WERI-Rb-1 (cell line): ENCODE results near the gene SOWAHA.

Experiments used
- DNase-seq: peaks from one replicate; pipeline ENCODE4 v3.0.0-alpha.2; 2020
- H3K27ac ChIP-seq: fragments of 250-450 bp; sonication (Bioruptor Pico); 2 replicates; pipeline ENCODE4 v1.5.1; 2020; ENCODE audit warnings: mild to moderate bottlenecking, moderate library complexity
- H3K27me3 ChIP-seq: fragments of 250-450 bp; sonication (Bioruptor Pico); 2 replicates; pipeline ENCODE4 v1.5.1; 2021; ENCODE audit warnings: mild to moderate bottlenecking, low read depth, moderate library complexity; ENCODE audit not compliant: insufficient read depth, severe bottlenecking
- H3K36me3 ChIP-seq: fragments of 250-450 bp; sonication (Bioruptor Pico); 2 replicates; pipeline ENCODE4 v1.5.1; 2020; ENCODE audit warnings: mild to moderate bottlenecking, moderate library complexity
- H3K4me3 ChIP-seq: 2 replicates; pipeline ENCODE4 v1.5.1; 2011; ENCODE audit warnings: low read depth, mild to moderate bottlenecking, control low read depth, low read length
- H3K9me3 ChIP-seq: fragments of 250-450 bp; sonication (Bioruptor Pico); 2 replicates; pipeline ENCODE4 v1.5.1; 2021; ENCODE audit warnings: mild to moderate bottlenecking, moderate library complexity; ENCODE audit not compliant: severe bottlenecking
- TF ChIP-seq, protein P1 (sequence below): IDR thresholded peaks from 2 replicates; pipeline ENCODE4 v1.5.1; 2011; ENCODE audit warnings: low read depth, mild to moderate bottlenecking, control low read depth, inconsistent platforms, low read length

The SOWAHA gene

DNA sequence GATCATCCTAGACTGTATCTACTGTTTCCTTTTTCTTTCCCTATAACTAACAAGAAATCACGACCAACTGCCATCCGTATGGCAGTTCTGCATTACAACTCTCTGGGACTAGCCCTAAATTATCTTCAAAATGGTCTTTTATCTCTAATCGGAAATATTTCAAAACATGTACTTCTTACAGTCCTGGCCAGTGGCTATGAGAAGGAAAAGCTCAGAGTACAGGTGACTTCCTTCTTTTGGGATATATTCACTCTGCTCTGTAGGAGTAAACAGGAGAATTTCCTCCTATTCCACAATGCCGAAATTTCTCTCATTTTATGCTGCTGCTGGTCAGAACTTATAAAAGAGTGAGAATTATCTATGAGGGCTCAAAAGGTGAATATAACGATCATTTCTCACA is 34.2 kb upstream of the SOWAHA start:
- H3K36me3 ChIP-seq, result no peaks in the 10 kb centered on the region
- no peak for DNase-seq
- no peak overlapping the region for H3K27ac ChIP-seq
- no peaks in the 10 kb centered on the region for H3K27me3 ChIP-seq
- no peak overlapping the region for H3K4me3 ChIP-seq
- H3K9me3 ChIP-seq, result no peaks in the 10 kb centered on the region
- TF ChIP-seq, protein P1, sequence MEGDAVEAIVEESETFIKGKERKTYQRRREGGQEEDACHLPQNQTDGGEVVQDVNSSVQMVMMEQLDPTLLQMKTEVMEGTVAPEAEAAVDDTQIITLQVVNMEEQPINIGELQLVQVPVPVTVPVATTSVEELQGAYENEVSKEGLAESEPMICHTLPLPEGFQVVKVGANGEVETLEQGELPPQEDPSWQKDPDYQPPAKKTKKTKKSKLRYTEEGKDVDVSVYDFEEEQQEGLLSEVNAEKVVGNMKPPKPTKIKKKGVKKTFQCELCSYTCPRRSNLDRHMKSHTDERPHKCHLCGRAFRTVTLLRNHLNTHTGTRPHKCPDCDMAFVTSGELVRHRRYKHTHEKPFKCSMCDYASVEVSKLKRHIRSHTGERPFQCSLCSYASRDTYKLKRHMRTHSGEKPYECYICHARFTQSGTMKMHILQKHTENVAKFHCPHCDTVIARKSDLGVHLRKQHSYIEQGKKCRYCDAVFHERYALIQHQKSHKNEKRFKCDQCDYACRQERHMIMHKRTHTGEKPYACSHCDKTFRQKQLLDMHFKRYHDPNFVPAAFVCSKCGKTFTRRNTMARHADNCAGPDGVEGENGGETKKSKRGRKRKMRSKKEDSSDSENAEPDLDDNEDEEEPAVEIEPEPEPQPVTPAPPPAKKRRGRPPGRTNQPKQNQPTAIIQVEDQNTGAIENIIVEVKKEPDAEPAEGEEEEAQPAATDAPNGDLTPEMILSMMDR, result no peak

DNA sequence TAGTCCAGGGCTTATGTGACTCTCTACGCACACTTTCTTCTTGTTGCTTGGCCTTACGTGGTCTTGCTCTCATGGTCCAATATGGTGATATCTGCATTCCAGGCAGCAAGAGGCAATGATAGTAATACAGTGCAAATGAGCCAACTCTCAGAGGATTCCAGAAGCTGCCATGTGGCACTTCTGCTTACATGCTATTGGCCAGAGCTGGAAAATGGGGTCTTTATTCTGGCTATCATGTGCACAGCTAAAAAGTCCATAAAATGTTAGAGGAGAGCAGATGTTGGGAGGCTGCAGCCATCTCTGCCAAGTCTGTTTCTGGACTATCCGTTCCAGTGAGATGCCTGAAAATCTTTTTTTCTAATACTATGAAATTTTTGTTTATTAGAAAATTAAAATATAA is 33.1 kb upstream of the SOWAHA start:
- TF ChIP-seq, protein P1, result no peak
- Histone ChIP-seq H3K4me3 (no peak overlapping the region), H3K9me3 (no peaks in the 10 kb centered on the region), H3K27ac (no peak overlapping the region), H3K36me3 (no peaks in the 10 kb centered on the region), H3K27me3 (no peaks in the 10 kb centered on the region)
- no peak for DNase-seq

GRCh38 chr5:132780577-132780976 is 32.5 kb upstream of the SOWAHA start:
- H3K36me3 ChIP-seq, result no peaks in the 10 kb centered on the region
- H3K27me3 ChIP-seq, result no peaks in the 10 kb centered on the region
- no peak overlapping the region for H3K4me3 ChIP-seq
- no peak for DNase-seq
- TF ChIP-seq, protein P1, result no peak
- H3K9me3 ChIP-seq, result no peaks in the 10 kb centered on the region
- H3K27ac ChIP-seq, result no peak overlapping the region

DNA sequence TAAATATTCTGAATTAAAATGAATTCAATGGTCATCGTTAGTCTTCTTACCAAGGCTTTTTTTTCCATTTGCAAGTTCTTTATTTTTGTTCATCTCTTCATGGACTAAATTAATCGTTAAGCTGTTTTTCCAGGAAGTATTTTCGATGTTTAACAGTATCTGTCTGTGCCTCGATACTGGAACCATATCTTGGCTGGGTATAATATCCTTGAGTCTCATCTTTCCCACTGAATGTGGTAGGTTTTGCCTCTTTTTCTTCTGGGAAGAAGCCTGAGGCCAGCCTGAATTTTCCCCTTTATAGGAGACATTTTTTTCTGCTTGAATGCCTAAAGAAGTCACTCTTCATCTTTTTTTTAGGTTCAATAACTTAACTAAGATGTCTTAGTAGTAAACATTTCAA is 32.1 kb upstream of the SOWAHA start:
- DNase-seq, result no peak
- no peaks in the 10 kb centered on the region for H3K36me3 ChIP-seq
- H3K27ac ChIP-seq, result no peak overlapping the region
- TF ChIP-seq, protein P1, result no peak
- no peaks in the 10 kb centered on the region for H3K9me3 ChIP-seq
- H3K4me3 ChIP-seq, result no peak overlapping the region
- no peaks in the 10 kb centered on the region for H3K27me3 ChIP-seq

DNA sequence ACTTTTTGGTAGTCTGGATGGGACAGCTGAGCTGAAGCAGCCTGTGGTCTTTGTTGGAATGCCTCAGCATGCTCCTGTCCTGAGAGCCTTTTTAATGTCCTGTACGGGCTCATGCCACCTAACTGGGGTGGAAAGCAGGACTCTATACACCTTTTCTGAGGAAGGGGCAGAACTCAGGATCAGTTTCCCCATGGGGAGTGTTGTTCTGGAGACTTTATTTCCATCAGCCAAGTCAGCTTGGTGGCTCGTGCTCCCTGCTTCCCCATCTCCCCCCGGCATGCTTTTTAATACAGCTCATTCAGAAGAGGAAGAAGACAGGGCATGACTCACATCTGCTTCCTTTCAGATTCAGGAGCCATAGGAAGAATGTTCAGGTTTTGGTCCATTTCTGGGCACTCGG is 31.0 kb upstream of the SOWAHA start:
- no peak overlapping the region for H3K27ac ChIP-seq
- no peak overlapping the region for H3K4me3 ChIP-seq
- H3K9me3 ChIP-seq, result peaks cover 4% of the 10 kb centered on the region
- H3K36me3 ChIP-seq, result no peaks in the 10 kb centered on the region
- DNase-seq, result no peak
- no peaks in the 10 kb centered on the region for H3K27me3 ChIP-seq
- TF ChIP-seq, protein P1, result no peak

GRCh38 chr5:132785365-132785764 is 27.7 kb upstream of the SOWAHA start:
- TF ChIP-seq, protein P1, result no peak
- Histone ChIP-seq H3K36me3 (no peaks in the 10 kb centered on the region), H3K4me3 (no peak overlapping the region), H3K9me3 (peaks cover 4% of the 10 kb centered on the region), H3K27ac (no peak overlapping the region), H3K27me3 (no peaks in the 10 kb centered on the region)
- no peak for DNase-seq
